Activated T-cell treated with anti-CD3 and anti-CD28 coated beads for 48 hours (primary cell): Measurements from ENCODE around the gene OST4.
"Not testable (repeated sequence)": the region's sequence is repeated elsewhere in the genome, so short reads cannot be mapped to it uniquely, and the experiment has no call there.

Source experiments
- DNase-seq: peaks from one replicate; pipeline ENCODE4 v3.0.0-alpha.2; 2020; ENCODE audit warnings: low read depth

OST4 gene

GRCh38 chr2:27079233-27080139 is 8.0 kb upstream of the OST4 start:
- DNase-seq: no peak

GRCh38 chr2:27078267-27079194 is 7.1 kb upstream of the OST4 start, which contains the start of gene EMILIN1:
Gene EMILIN1, plus strand, starts transcription at chr2:27078615. Its CDS starts 451 bp downstream, at chr2:27079066.
- no peak for DNase-seq

GRCh38 chr2:27077231-27077630 is 5.8 kb upstream of the OST4 start:
- DNase-seq: no peak

GRCh38 chr2:27076323-27076722 is 4.9 kb upstream of the OST4 start:
- no peak for DNase-seq

- not testable (repeated sequence) for DNase-seq
Observed at GRCh38 chr2:27075566-27075871, 4.1 kb upstream of the OST4 start.

GRCh38 chr2:27074738-27075565 is 3.5 kb upstream of the OST4 start:
- DNase-seq: no peak

- no peak for DNase-seq
Observed at GRCh38 chr2:27073782-27074181, 2.3 kb upstream of the OST4 start.

- no peak for DNase-seq
Observed at GRCh38 chr2:27072920-27073319, 1.5 kb upstream of the OST4 start.

- DNase-seq: no peak
Observed at GRCh38 chr2:27071990-27072830, 756 bp upstream of the OST4 start.

- no peak for DNase-seq
Observed at GRCh38 chr2:27070653-27071276, 689 bp downstream of the OST4 start.

- no peak for DNase-seq
Observed at GRCh38 chr2:27069961-27070618, 1.4 kb downstream of the OST4 start.

- DNase-seq: no peak
Observed at GRCh38 chr2:27069436-27069835, 2.0 kb downstream of the OST4 start.

GRCh38 chr2:27067385-27067784 is 4.1 kb downstream of the OST4 start:
- DNase-seq: no peak

- no peak for DNase-seq
Observed at GRCh38 chr2:27065128-27065527, 6.3 kb downstream of the OST4 start.

- DNase-seq: no peak
Observed at GRCh38 chr2:27060323-27060722, 11.1 kb downstream of the OST4 start.

- DNase-seq: no peak
Observed at GRCh38 chr2:27059141-27059820, 12.2 kb downstream of the OST4 start.

GRCh38 chr2:27058210-27058609 is 13.2 kb downstream of the OST4 start:
- no peak for DNase-seq

GRCh38 chr2:27057184-27057583 is 14.3 kb downstream of the OST4 start:
- DNase-seq: no peak

- DNase-seq: no peak
Observed at GRCh38 chr2:27054721-27055120, 16.7 kb downstream of the OST4 start.

GRCh38 chr2:27053776-27054175 is 17.7 kb downstream of the OST4 start:
- DNase-seq: no peak
